Vagina (tissue), 2 donors: ENCODE data around the gene GNG13.

Source experiments
- CTCF ChIP-seq, 3 experiments: fragments of 450-650 bp in 2 of 3; fragments of 200-600 bp in 1 of 3; sonication (generic) in 1 of 3; IDR thresholded peaks; one replicate each; pipeline ENCODE4 v1.5.1; 2017 to 2019; ENCODE audit warnings: antibody characterized with exemption in 3 of 3, mild to moderate bottlenecking in 2 of 3, moderate library complexity in 2 of 3
- POLR2A ChIP-seq, 2 donors: fragments of 450-650 bp; IDR thresholded peaks; one replicate each; pipeline ENCODE4 v1.6.1; 2017; ENCODE audit warnings: antibody characterized with exemption in 2 of 2, mild to moderate bottlenecking in 2 of 2, moderate library complexity in 2 of 2
- POLR2AphosphoS5 ChIP-seq, 2 donors: sonication (generic); formaldehyde crosslinking; IDR thresholded peaks; one replicate each; pipeline ENCODE4 v1.9.0; 2017; ENCODE audit warnings: antibody characterized with exemption in 2 of 2, mild to moderate bottlenecking in 2 of 2, low read depth in 1 of 2; ENCODE audit not compliant: insufficient read depth in 1 of 2

- no peak for TF ChIP-seq CTCF (IDR thresholded peaks at IDR 0.05)
- TF ChIP-seq POLR2A (IDR thresholded peaks at IDR 0.05), result no peak
- no peak for TF ChIP-seq POLR2AphosphoS5 (IDR thresholded peaks at IDR 0.05; ENCODE audit: insufficient read depth in 1 of 2, low read depth in 1 of 2)
These were observed 8.1 kb downstream of the GNG13 start for GRCh38 chr16:792221-792995.
